ENCODE results near the gene IMMP2L.

IMMP2L gene

GRCh38 chr7:111101856-111102646 lies 460.2 kb downstream of the IMMP2L start:
- Histone ChIP-seq H3K27ac (ENCODE audit: low read depth, low read length) (no peak overlapping the region), H3K9ac (ENCODE audit: low read length) (no peak overlapping the region), H3K4me3 (ENCODE audit: low read length) (no peak overlapping the region), H3K36me3 (ENCODE audit: control insufficient read depth, insufficient read depth, low read length) (no peaks in the 10 kb centered on the region), H3K27me3 (ENCODE audit: control insufficient read depth, insufficient read depth, low read length) (no peaks in the 10 kb centered on the region), H3K4me1 (ENCODE audit: control insufficient read depth, insufficient read depth, low read length) (no peaks in the 10 kb centered on the region)

- H3K4me3 ChIP-seq (ENCODE audit: low read length) = no peak overlapping the region
- no peaks in the 10 kb centered on the region for H3K4me1 ChIP-seq (ENCODE audit: control insufficient read depth, insufficient read depth, low read length)
Measured at GRCh38 chr7:111098926-111099250, 463.4 kb downstream of the IMMP2L start.

GRCh38 chr7:111098011-111098925 lies 464.0 kb downstream of the IMMP2L start:
- Histone ChIP-seq H3K27me3 (ENCODE audit: control insufficient read depth, insufficient read depth, low read length) (no peaks in the 10 kb centered on the region), H3K4me3 (ENCODE audit: low read length) (no peak overlapping the region), H3K36me3 (ENCODE audit: control insufficient read depth, insufficient read depth, low read length) (no peaks in the 10 kb centered on the region), H3K27ac (ENCODE audit: low read depth, low read length) (no peak overlapping the region), H3K4me1 (ENCODE audit: control insufficient read depth, insufficient read depth, low read length) (no peaks in the 10 kb centered on the region), H3K9ac (ENCODE audit: low read length) (no peak overlapping the region)

More at GRCh38 chr7:111098926-111099250, 463.4 kb downstream of the IMMP2L start:
- Histone ChIP-seq H3K36me3 (ENCODE audit: control insufficient read depth, insufficient read depth, low read length) (no peaks in the 10 kb centered on the region), H3K27me3 (ENCODE audit: control insufficient read depth, insufficient read depth, low read length) (no peaks in the 10 kb centered on the region), H3K9ac (ENCODE audit: low read length) (no peak overlapping the region), H3K27ac (ENCODE audit: low read depth, low read length) (no peak overlapping the region)

DNA sequence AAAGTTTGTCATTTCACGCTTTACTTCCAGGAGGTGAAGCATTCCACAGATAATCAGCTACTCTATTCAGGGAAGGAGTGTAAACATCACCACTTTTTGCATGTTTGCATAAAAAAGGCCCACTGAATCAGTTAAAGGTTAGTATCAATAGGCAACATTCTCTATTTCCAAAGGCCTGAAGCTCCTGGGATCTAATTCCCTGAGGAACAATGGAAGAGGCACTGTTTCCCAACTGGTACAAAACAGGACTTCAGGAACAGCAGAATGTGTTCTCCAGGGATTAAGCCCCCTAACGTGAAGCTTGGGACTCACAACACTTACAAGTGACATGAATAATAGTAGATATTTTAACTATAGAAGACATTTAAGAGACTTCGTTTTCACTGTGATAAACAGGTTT lies 465.3 kb downstream of the IMMP2L start:
- no peak overlapping the region for H3K27ac ChIP-seq (ENCODE audit: low read depth, low read length)
- no peak overlapping the region for H3K4me3 ChIP-seq (ENCODE audit: low read length)
- H3K9ac ChIP-seq (ENCODE audit: low read length) = no peak overlapping the region
- peaks cover 3% of the 10 kb centered on the region for H3K4me1 ChIP-seq (ENCODE audit: control insufficient read depth, insufficient read depth, low read length)
- no peaks in the 10 kb centered on the region for H3K36me3 ChIP-seq (ENCODE audit: control insufficient read depth, insufficient read depth, low read length)
- H3K27me3 ChIP-seq (ENCODE audit: control insufficient read depth, insufficient read depth, low read length) = no peaks in the 10 kb centered on the region

- Histone ChIP-seq H3K27ac (ENCODE audit: low read depth, low read length) (no peak overlapping the region), H3K9ac (ENCODE audit: low read length) (no peak overlapping the region)
Measured at GRCh38 chr7:111094419-111094818, 467.9 kb downstream of the IMMP2L start.

GRCh38 chr7:111093496-111093895 lies 468.8 kb downstream of the IMMP2L start:
- H3K27me3 ChIP-seq (ENCODE audit: control insufficient read depth, insufficient read depth, low read length) = no peaks in the 10 kb centered on the region
- H3K9ac ChIP-seq (ENCODE audit: low read length) = no peak overlapping the region
- H3K4me3 ChIP-seq (ENCODE audit: low read length) = no peak overlapping the region
- peaks cover 5% of the 10 kb centered on the region for H3K4me1 ChIP-seq (ENCODE audit: control insufficient read depth, insufficient read depth, low read length)
- no peak overlapping the region for H3K27ac ChIP-seq (ENCODE audit: low read depth, low read length)
- H3K36me3 ChIP-seq (ENCODE audit: control insufficient read depth, insufficient read depth, low read length) = no peaks in the 10 kb centered on the region

More at GRCh38 chr7:111094419-111094818, 467.9 kb downstream of the IMMP2L start:
- peaks cover 5% of the 10 kb centered on the region for H3K4me1 ChIP-seq (ENCODE audit: control insufficient read depth, insufficient read depth, low read length)
- H3K36me3 ChIP-seq (ENCODE audit: control insufficient read depth, insufficient read depth, low read length) = no peaks in the 10 kb centered on the region
- H3K4me3 ChIP-seq (ENCODE audit: low read length) = no peak overlapping the region
- no peaks in the 10 kb centered on the region for H3K27me3 ChIP-seq (ENCODE audit: control insufficient read depth, insufficient read depth, low read length)

- Histone ChIP-seq H3K4me3 (ENCODE audit: low read length) (no peak overlapping the region), H3K9ac (ENCODE audit: low read length) (no peak overlapping the region)
Measured at GRCh38 chr7:111092406-111093236, 469.7 kb downstream of the IMMP2L start.

GRCh38 chr7:111091593-111092358 lies 470.5 kb downstream of the IMMP2L start:
- H3K9ac ChIP-seq (ENCODE audit: low read length) = no peak overlapping the region
- H3K27me3 ChIP-seq (ENCODE audit: control insufficient read depth, insufficient read depth, low read length) = no peaks in the 10 kb centered on the region
- peak overlapping the region; percentile 37 for H3K4me3 ChIP-seq (ENCODE audit: low read length)
- no peaks in the 10 kb centered on the region for H3K36me3 ChIP-seq (ENCODE audit: control insufficient read depth, insufficient read depth, low read length)
- H3K4me1 ChIP-seq (ENCODE audit: control insufficient read depth, insufficient read depth, low read length) = peaks cover 5% of the 10 kb centered on the region
- H3K27ac ChIP-seq (ENCODE audit: low read depth, low read length) = no peak overlapping the region

More at GRCh38 chr7:111092406-111093236, 469.7 kb downstream of the IMMP2L start:
- no peaks in the 10 kb centered on the region for H3K36me3 ChIP-seq (ENCODE audit: control insufficient read depth, insufficient read depth, low read length)
- H3K27me3 ChIP-seq (ENCODE audit: control insufficient read depth, insufficient read depth, low read length) = no peaks in the 10 kb centered on the region
- H3K4me1 ChIP-seq (ENCODE audit: control insufficient read depth, insufficient read depth, low read length) = peaks cover 5% of the 10 kb centered on the region
- no peak overlapping the region for H3K27ac ChIP-seq (ENCODE audit: low read depth, low read length)

GRCh38 chr7:111090846-111091245 lies 471.4 kb downstream of the IMMP2L start, which contains the start of gene LRRN3:
Gene LRRN3 (plus strand): TSS chr7:111091127. CDS start chr7:111122773, 31,646 bp downstream.
- H3K27ac ChIP-seq (ENCODE audit: low read depth, low read length) = no peak within 1 kb of the TSS
- H3K9ac ChIP-seq (ENCODE audit: low read length) = no peak within 1 kb of the TSS
- no peaks in the 10 kb centered on the region for H3K27me3 ChIP-seq (ENCODE audit: control insufficient read depth, insufficient read depth, low read length)
- H3K36me3 ChIP-seq (ENCODE audit: control insufficient read depth, insufficient read depth, low read length) = no peaks in the 10 kb centered on the region
- H3K4me3 ChIP-seq (ENCODE audit: low read length) = peak within 1 kb of the TSS; percentile 37
- H3K4me1 ChIP-seq (ENCODE audit: control insufficient read depth, insufficient read depth, low read length) = peaks cover 5% of the 10 kb centered on the region

DNA sequence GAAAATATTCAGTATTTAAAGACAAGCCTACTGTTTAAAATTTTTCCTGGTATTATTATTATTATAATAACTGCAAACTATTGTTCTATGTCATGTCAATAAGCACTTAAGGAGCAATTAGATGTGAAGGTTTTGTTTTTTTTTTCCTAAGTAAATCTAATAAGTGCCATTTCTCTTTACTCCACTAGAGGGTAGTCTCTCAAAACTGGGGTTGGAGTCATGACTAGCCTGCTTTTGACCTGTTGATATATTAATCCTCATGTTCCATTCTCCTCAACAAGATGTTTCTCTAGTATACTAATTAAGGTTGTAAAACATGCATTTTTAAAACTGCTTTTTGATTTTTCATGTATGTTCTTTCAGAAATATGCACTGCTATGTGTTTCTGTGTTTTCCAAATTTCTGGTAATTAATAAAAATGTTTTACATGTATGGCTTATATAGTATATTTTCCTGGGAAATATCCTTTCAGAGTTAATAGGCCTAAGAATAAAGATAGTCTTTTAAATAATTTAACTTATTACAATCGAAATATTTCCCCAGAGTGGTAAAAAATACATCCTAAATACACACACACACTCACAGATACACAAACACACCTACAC lies 472.4 kb downstream of the IMMP2L start:
- Histone ChIP-seq H3K27ac (ENCODE audit: low read depth, low read length) (no peak overlapping the region), H3K4me1 (ENCODE audit: control insufficient read depth, insufficient read depth, low read length) (peaks cover 5% of the 10 kb centered on the region), H3K27me3 (ENCODE audit: control insufficient read depth, insufficient read depth, low read length) (no peaks in the 10 kb centered on the region), H3K9ac (ENCODE audit: low read length) (no peak overlapping the region), H3K4me3 (ENCODE audit: low read length) (no peak overlapping the region), H3K36me3 (ENCODE audit: control insufficient read depth, insufficient read depth, low read length) (no peaks in the 10 kb centered on the region)

DNA sequence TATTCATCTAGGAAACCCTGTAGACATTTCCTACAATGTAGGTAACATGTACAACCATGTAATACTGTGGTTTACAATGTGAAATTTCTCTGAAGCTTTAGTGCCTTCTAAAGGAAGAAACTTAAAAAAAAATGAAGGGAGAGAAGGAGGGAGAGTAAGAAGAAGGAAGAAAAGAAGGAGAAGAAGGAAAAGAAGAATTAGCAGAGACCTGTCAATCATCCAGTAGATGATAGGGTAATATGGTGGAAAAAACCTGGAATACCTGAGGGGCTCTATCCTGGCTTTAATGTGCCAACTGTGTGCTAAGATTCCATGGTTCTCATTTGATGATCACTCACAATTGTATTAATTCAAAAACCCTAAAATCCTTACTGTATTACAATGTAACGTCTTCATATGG lies 474.0 kb downstream of the IMMP2L start:
- Histone ChIP-seq H3K4me3 (ENCODE audit: low read length) (no peak overlapping the region), H3K4me1 (ENCODE audit: control insufficient read depth, insufficient read depth, low read length) (peaks cover 5% of the 10 kb centered on the region), H3K27ac (ENCODE audit: low read depth, low read length) (no peak overlapping the region), H3K27me3 (ENCODE audit: control insufficient read depth, insufficient read depth, low read length) (no peaks in the 10 kb centered on the region), H3K9ac (ENCODE audit: low read length) (no peak overlapping the region), H3K36me3 (ENCODE audit: control insufficient read depth, insufficient read depth, low read length) (no peaks in the 10 kb centered on the region)

Data from rectal smooth muscle tissue (tissue), 1 donor.